ENCODE results near the gene GNAQ.
"Not testable (repeated sequence)": the region's sequence is repeated elsewhere in the genome, so short reads cannot be mapped to it uniquely, and the experiment has no call there.

GNAQ gene

DNA sequence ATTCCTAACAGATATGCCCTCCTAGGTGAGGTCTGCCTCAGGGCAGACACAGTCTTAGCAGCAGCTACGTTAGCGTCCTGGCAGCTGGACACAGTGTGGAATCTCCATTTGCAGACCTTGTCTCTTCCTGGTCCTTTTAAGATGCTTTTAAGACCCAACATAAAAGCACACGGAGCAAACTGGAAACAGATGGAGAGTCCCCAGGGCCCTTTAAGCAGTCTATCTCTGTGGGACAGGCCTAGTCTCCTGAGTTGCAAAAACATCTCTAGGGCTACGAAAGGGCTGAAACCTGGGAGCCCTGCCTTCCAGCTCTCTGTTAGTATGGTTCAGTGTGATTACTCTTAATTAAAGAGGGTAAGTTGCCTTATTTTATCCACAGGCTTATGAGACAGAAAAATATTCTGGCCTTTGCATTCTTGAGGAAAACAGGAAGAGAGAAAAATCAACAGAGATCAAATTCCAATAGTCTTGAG, 317.5 kb downstream of the GNAQ start:
- FAIRE-seq: no peak

DNA sequence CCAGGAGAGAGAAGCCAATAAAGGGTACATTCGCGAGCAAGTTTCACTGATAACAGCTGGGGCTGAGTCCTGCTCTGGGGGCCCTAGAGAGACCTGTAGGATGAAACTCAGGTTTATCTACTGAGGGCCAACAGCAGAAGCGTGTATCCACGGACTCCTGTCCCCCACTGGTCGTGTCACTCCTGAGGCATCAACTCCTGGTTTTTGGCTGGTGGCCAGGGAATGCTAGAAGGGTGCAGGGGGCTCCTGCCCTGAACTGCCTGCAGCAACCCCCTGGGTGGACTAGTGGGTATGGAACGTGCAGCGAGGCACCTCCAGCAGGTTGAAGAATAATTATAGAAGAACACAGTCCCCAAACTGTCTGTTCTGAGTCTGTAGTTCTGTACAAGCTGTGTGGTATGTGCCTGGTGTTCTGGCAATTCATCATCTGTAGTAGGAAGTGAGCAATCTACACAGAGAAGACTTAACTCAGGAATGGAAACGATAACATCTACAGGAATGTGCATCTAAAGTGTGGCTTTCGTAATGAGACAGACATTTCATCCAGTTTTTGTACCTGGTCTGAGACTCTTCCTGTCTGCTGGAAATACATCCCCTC, 319.0 kb downstream of the GNAQ start:
- no peak for FAIRE-seq

DNA sequence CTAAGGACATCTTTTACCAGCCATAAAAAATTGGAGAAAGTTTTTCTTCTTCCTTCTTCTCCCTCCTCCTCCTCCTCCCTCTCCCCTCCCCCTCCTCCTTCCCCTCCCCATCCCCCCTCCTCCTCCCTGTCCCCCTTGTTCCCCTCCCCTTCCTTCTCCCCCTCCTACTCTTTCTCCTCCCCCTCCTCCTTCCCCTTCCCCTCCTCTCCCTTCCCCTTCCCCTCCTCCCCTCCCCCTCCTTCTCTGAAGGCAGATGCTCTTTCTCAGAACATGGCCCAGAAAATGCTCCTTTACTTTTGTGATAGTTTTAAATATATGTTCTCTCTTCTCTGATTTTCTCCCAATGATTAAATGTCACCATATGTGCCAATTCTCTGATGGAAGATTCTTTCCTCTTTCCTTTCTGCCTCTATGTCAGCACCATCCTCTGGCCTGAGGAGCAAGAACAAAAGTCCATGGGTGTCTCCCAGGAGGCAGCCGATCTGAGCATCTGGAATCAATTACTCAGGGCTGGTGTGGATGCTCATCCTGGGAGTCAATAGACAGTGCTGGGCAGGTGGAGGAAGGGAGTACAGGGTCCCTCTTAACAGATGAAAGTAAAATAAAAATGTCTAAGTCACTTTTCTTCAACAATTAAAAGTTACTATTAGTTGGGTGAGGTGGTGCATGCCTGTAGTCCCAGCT, 320.5 kb downstream of the GNAQ start:
- no peak for FAIRE-seq

DNA sequence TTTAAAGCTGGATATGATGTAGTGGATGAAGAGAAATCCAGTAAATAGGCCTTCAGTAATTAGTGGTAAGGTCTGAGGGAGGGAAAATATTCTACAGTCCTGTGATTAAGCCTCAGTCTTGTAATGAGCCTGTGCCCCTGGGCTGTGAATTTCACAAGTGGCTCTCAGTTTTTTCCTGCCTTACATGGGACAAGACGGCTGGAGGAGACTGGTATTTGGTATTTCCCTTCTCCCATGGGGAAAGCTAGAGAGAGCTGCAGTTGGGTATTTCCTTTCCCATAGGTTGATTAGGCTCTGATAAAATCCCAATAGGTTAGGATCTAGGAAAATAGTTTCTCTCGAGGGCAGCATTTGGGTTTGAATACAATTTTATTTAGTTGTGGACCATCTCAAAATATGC, 321.3 kb downstream of the GNAQ start:
- no peak for FAIRE-seq

DNA sequence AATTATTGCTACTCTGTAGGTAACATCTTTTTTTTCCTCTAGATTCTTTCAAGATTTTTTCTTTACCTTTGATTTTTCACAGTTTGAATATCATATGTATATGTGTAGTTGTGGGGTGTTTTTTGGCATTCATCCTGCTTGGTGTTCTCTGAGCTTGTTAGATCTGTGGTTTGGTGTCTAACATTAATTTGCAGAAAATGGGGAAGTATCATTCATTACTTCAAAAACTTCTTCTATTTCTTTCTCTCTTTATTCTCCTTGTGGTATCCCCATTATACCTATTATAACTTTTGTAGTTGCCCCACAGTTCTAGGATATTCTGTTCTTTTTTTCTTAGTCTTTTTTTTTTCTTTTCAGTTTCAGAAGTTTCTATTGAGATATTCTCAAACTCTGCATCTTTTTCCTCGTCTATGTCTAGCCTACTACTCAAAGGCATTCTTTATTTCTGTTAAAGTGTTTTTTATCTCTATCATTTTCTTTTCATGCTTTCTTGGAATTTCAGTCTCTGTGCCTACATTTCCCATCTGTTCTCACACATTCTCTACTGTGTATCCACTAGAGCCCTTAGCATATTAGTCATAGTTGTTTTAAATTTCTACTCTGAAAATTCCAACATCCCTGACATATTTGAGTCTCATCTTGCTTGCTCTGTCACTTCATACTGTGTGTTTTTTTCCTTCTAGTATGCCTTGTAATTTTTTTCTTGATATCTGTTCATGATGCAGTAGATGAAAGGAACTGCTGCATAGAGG, 323.4 kb downstream of the GNAQ start:
- FAIRE-seq: no peak

DNA sequence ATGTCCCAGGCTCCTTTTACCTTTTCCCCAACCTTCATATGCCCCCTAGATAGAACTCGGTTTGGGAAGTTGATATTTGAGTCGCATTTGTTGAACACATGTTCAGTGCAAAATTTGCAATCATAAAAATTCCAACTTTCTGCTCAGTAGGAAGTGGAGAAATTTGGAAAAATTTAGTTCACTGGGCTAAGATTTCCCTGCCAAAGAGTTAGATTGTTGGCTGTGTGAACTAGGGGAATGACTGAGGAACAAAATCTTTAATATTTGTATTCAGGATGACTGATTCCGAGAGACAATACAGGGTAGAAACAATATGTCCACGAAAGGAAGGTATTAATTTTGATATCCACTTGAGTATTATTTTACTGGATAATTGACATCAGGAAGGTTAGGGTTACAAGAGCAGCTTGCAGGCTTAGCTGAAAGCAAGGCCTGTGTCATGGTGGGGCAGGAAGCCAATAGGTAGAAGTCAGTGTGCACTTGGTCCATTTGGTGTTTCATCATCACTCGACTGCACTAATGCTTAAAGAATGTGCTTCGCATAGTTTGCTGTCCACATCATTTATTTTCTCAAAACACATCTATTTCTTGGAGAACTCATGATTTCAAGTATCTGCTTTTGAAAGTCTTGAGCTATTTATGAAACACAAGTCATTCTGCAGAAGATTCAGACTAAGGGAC, 324.1 kb downstream of the GNAQ start:
- no peak for FAIRE-seq

DNA sequence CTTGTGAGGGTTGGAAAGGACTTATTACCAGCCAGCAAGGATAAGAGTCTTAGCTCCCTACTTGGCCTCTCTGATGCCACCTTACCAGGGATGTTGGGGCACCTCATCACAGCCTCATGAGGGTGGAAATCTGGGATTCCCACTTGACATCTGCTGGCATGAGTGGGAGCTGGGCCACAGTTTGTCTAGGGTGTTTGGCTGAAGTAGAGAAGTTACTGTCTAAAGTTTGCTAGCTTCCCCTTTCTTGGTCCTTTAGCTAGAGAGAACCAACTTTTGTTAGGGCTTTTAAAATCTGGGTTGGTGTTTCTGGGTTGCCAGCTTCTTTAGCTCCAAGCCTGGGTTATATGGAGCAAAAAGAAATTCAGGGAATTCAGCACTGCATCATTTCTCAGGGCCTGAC, 326.0 kb downstream of the GNAQ start:
- no peak for FAIRE-seq

DNA sequence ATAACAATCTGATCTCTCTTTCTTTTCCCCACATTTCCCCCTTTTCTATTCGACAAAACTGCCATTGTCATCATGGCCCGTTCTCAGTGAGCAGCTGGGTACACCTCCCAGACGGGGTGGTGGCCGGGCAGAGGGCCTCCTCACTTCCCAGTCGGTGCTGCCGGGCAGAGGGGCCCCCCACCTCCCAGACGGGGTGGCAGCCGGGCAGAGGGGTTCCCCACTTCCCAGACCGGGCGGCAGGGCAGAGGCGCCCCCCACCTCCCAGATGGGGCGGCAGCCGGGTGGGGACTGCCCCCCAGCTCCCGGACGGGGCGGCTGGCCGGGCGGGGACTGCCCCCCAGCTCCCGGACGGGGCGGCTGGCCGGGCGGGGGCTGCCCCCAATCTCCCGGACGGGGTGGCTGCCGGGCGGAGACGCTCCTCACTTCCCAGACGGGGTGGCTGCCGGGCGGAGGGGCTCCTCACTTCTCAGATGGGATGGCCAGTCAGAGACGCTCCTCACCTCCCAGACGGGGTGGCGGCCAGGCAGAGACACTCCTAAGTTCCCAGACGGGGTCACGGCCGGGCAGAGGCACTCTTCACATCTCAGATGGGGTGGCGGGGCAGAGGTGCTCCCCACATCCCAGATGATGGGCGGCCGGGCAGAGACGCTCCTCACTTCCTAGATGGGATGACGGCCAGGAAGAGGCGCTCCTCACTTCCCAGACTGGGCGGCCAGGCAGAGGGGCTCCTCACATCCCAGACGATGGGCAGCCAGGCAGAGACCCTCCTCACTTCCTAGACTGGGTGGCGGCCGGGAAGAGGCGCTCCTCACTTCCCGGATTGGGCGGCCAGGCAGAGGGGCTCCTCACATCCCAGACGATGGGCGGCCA, 328.9 kb downstream of the GNAQ start:
- not testable (repeated sequence) for FAIRE-seq

DNA sequence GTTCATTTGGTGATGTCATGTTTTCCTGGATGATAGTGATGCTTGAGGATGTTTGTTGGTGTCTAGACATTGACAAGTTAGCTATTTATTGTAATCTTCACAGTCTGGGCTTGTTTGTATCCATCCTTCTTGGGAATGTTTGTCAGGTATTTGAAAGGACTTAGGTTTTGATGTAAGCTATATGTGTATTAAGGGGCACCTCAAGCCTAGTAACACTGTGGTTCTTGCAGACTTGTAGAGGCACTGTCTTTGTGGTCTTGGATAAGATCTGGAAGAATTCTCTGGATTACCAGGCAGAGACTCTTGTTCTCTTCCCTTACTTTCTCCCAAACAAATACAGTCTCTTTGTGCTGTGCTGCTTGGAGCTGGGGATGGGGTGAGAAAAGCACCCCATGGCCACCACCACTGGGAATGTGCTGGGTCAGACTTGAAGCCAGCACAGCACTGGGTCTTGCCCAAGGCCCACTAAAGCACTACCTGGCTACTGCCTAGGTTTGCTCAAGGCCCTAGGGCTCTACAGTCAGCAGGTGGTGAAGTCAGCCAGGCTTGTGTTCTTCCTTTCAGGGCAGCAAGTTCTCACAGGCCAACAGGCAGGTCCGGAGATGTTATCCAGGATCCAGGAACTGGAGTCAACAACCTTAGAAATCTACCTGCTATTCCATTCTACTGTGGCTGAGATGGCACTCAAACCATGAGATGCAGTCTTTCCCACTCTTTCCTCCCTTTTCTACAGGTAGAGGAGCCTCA, 334.2 kb downstream of the GNAQ start:
- no peak for FAIRE-seq

DNA sequence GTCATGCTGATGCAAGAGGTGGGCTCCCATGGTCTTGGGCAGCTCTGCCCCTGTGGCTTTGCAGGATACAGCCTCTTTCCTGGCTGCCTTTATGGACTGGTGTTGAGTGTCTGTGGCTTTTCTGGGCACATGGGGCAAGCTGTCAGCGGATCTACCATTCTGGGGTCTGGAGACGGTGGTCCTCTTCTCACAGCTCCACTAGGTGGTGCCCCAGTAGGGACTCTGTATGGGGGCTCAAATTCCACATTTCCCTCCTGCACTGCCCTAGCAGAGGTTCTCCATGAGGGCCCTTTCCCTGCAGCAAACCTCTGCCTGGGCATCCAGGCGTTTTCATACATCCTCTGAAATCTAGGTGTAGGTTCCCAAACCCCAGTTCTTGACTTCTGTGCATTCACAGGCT, 340.9 kb downstream of the GNAQ start:
- not testable (repeated sequence) for FAIRE-seq

DNA sequence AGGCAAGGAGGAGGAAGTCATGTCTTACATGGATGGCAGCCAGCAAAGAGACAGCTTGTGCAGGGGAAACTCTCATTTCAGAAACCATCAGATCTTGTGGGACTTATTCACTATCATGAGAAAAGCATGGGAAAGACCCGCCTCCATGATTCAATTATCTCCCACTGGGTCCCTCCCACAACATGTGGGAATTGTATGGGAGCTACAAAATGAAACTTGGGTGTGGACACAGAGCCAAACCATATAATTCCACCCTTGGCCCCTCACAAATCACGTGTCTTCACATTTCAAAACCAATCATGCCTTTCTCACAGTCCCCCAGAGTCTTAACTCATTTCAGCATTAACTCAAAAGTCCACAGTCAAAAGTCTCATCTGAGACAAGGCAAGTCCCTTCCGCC, 341.5 kb downstream of the GNAQ start:
- not testable (repeated sequence) for FAIRE-seq

DNA sequence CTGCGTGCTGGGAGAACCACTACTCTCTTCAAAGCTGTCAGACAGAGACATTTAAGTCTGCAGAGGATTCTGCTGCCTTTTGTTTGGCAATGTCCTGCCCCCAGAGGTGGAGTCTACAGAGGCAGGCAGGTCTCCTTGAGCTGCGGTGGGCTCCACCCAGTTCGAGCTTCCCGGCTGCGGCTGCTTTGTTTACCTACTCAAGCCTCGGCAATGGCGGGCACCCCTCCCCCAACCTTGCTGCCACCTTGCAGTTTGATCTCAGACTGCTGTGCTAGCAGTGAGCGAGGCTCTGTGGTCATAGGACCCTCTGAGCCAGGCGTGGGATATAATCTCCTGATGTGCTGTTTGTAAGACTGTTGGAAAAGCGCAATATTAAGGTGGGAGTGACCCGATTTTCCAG, 343.9 kb downstream of the GNAQ start:
- FAIRE-seq: not testable (repeated sequence)

DNA sequence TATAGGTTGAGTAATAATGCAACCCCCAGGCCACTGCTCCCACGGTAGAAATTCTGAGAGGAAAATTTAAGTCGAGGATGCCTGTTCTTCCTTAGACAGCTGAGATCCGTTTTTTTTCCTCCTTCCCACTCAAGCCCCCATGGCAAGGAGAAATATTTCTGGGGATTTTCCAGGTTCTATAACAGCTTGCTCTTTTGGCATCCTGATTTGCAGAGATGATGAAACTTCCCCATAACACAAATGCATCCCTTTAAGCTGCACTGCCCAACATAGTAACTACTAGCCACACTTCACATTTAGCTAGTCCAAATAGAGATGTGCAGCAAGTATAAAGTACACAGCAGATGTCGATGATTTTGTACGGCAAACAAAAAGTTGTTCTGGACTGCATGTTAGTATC, 351.0 kb downstream of the GNAQ start:
- no peak for FAIRE-seq

DNA sequence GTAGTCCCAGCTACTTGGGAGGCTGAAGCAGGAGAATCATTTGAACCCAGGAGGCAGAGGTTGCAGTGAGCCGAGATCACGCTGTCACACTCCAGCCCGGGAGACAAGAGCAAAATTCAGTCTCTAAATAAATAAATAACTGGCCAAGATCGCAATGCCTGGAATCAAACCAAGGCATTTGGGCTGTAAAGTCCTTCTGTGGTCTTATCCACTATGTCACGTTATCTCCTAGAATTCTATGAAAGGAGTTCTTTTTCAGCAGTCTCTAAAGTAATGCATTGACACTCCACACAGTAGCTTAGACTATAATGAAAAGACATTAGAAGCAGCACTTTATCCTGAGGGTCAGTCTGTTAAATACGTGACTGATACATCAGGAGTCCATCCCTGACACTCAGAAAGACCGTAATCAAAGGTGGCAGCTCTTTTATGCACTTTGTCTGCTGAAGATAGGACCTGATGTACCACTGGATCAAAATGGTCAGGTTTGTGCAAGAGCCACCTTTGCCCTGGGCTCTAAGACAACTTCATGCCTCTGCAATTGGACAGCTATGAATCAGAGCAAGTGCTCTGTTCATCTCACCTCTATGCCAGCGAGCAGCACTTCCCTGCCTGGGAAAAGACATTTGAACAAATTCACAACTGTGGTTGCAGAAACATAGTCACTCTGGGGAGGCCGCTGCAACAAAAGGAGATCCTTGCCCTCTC, 351.8 kb downstream of the GNAQ start:
- no peak for FAIRE-seq

DNA sequence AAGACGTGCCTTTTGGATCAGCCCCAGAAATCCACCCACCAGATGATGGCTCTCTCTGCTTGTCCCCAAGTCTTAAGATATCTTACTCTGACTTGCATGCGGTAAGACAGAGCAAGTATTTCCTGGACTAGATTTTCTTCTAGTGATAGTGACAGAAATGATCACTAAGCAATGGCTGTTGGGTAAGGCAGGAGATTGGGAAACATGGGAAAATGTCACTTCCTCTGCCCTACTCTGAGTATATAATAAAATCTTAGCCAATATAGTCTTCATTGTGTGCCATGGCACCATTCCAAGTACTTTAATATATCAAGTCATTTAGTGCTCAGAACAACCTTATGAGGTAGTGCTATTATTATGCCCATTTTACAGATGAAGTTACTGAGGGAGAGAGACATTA, 352.5 kb downstream of the GNAQ start:
- no peak for FAIRE-seq

DNA sequence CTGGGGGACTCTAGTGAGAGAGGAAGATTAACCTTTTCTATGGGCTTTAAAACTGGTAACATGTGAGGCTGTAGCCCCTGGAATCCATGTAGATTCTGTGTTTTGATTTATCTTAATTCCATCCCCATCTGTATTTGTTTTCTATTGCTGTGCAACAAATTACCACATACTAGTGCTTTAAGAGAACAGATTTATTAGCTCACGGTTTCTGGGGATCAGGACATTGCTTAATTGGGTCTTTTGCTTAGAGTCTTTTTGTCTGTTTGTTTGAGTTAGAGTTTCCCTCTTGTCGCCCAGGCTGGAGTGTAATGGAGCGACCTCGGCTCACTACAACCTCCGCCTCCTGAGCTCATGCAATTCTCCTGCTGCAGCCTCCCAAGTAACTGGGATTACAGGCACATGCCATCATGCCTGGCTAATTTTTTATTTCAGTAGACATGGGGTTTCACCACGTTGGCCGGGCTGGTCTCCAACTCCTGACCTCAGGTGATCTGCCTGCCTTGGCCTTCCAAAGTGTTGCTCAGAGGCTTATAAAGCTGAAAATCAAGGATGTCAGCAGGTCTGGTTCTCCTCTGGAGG, 353.6 kb downstream of the GNAQ start:
- FAIRE-seq: no peak

DNA sequence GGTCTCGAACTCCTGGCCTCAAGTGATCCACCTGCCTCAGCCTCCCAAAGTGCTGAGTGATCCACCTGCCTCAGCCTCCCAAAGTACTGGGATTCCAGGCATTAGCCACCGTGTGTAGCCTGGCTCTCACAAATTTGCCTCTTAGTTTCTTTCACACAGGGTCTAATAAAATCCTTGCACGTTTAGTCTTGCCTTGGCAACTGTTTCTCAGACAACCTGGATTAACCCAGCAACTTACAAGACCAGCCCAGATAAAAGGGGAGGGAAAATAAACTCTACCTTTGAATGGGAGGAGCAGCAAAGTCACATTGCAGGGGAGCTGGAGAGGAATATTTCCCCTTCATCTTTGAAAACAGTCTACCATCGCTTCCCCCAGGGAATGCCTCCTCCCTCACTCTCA, 354.2 kb downstream of the GNAQ start:
- no peak for FAIRE-seq

DNA sequence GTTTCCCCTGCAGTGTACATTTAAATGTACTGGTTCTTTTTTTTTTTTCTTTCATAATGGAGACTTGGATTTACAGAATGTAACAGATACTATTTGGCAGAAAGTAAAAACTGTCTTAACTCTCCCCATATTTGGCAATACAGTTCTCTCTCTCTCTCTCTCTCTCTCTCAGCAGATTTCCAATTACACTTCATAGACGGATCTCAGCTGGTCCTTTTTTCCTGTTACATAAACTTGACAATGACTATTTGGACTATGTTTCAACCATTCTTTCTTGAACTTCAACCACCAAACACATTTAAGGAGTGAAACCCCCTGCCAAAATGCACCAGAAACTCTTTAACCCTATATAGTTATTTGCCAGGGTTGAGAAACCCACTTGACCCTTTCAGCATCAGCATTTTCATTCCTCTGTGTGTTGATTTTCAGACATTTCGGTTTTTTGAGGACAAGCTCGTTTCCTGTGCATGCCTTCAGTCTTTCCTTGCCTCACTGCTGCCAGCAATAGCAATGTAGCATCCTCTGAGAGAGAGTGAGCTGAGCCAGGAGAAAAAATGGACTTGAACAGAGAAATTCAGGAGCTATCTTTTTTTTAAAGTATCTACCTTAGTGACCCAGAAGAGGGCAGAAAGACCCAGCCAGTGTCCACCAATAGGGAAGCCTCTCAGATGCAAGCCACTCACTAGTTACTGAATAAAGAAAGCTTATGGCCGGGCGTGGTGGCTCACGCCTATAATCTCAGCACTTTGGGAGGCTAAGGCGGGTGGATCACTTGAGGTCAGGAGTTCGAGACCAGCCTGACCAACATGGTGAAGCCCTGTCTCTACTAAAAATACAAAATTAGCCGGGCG, 357.4 kb downstream of the GNAQ start:
- no peak for FAIRE-seq

DNA sequence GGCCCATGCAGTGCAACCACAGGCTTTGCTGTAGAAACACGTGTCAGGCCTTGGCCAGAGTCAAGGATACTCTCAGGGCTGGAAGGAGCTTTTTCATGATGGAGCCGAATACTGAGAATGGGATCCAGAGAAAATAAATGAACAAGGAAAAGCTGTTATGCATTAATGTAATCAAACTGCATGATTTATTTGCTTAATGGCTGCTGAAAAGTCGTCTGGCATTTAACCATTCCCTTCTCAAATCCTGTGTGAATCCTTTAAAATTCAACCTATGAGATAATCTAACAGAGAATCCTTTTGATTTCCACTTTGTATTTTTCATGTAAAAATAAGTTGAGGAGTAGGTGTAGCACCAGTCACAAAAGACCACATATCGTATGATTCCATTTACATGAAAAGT, 359.4 kb downstream of the GNAQ start:
- no peak for FAIRE-seq

DNA sequence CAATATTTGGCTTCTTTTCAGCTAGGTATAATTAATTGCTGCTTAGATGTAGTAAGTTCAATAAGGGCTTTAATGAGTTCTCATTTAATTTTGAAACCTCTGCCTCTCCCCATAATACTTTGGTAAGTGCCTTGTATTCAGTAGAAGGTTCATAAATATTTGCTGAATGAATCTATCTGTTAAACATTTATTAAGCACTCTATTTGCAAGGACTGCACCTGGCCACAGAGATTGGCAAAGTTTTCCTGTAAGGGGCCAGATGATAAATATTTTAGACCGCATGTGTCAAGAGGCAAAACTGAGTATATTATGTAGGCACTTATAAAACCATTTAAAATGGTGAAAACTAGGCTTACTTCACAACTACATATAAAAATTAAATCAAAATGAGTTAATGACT, 364.5 kb downstream of the GNAQ start:
- no peak for FAIRE-seq
